HEK293 (cell line): ENCODE results near the gene HYOU1.
A peak's percentile ranks its signal among the peaks of the same experiment; 100 is the strongest.

Experiments
- FEZF1 ChIP-seq: fragments of 450-650 bp; formaldehyde crosslinking; IDR thresholded peaks from 2 replicates; pipeline ENCODE4 v1.5.1; 2016; ENCODE audit warnings: missing biosample characterization, missing genetic modification characterization
- KLF7 ChIP-seq: fragments of 450-650 bp; formaldehyde crosslinking; IDR thresholded peaks from 2 replicates; pipeline ENCODE4 v1.5.1; 2016; ENCODE audit warnings: missing biosample characterization, missing genetic modification characterization, borderline replicate concordance
- MZF1 ChIP-seq: fragments of 450-650 bp; formaldehyde crosslinking; IDR thresholded peaks from 2 replicates; pipeline ENCODE4 v1.5.1; 2017; ENCODE audit warnings: missing biosample characterization, missing genetic modification characterization, borderline replicate concordance
- OVOL3 ChIP-seq: fragments of 450-650 bp; formaldehyde crosslinking; IDR thresholded peaks from 2 replicates; pipeline ENCODE4 v1.5.1; 2016; ENCODE audit warnings: missing biosample characterization, missing genetic modification characterization
- PBX3 ChIP-seq: sonication (generic); formaldehyde crosslinking; IDR thresholded peaks from 2 replicates; pipeline ENCODE4 v1.8.1; 2022; ENCODE audit warnings: mild to moderate bottlenecking, moderate library complexity, missing genetic modification reagents
- PRDM6 ChIP-seq: fragments of 450-650 bp; formaldehyde crosslinking; IDR thresholded peaks from 2 replicates; pipeline ENCODE4 v1.5.1; 2017; ENCODE audit warnings: missing biosample characterization, missing genetic modification characterization
- SCRT2 ChIP-seq: fragments of 450-650 bp; formaldehyde crosslinking; IDR thresholded peaks from 2 replicates; pipeline ENCODE4 v1.5.1; 2016; ENCODE audit warnings: missing biosample characterization, missing genetic modification characterization
- TRIM28 ChIP-seq: IDR thresholded peaks from 2 replicates; pipeline ENCODE4 v1.6.1; 2011; ENCODE audit warnings: low read length, control low read depth, borderline replicate concordance
- ZNF112 ChIP-seq: fragments of 450-650 bp; formaldehyde crosslinking; IDR thresholded peaks from 2 replicates; pipeline ENCODE4 v1.5.0; 2017; ENCODE audit warnings: missing biosample characterization, missing genetic modification characterization
- ZNF121 ChIP-seq: fragments of 450-650 bp; formaldehyde crosslinking; IDR thresholded peaks from 2 replicates; pipeline ENCODE4 v1.5.1; 2016; ENCODE audit warnings: missing biosample characterization, missing genetic modification characterization
- ZNF138 ChIP-seq: fragments of 450-650 bp; formaldehyde crosslinking; IDR thresholded peaks from 2 replicates; pipeline ENCODE4 v1.5.1; 2016; ENCODE audit warnings: missing biosample characterization, missing genetic modification characterization, borderline replicate concordance
- ZNF157 ChIP-seq: fragments of 450-650 bp; formaldehyde crosslinking; IDR thresholded peaks from 2 replicates; pipeline ENCODE4 v1.5.1; 2016; ENCODE audit warnings: missing biosample characterization, missing genetic modification characterization
- ZNF184 ChIP-seq: fragments of 450-650 bp; IDR thresholded peaks from 2 replicates; pipeline ENCODE4 v1.5.1; 2018; ENCODE audit warnings: missing biosample characterization, mild to moderate bottlenecking, missing genetic modification characterization
- ZNF324 ChIP-seq: fragments of 450-650 bp; formaldehyde crosslinking; IDR thresholded peaks from 2 replicates; pipeline ENCODE4 v1.5.1; 2016; ENCODE audit warnings: missing biosample characterization, missing genetic modification characterization
- ZNF354C ChIP-seq: fragments of 450-650 bp; formaldehyde crosslinking; IDR thresholded peaks from 2 replicates; pipeline ENCODE4 v1.5.1; 2016; ENCODE audit warnings: missing biosample characterization, missing genetic modification characterization, low read depth, borderline replicate concordance
- ZNF433 ChIP-seq: fragments of 450-650 bp; formaldehyde crosslinking; IDR thresholded peaks from 2 replicates; pipeline ENCODE4 v1.5.1; 2016; ENCODE audit warnings: missing biosample characterization, missing genetic modification characterization, low read depth
- ZNF501 ChIP-seq: fragments of 450-650 bp; formaldehyde crosslinking; IDR thresholded peaks from 2 replicates; pipeline ENCODE4 v1.5.1; 2016; ENCODE audit warnings: missing biosample characterization, missing genetic modification characterization
- ZNF600 ChIP-seq: fragments of 450-650 bp; formaldehyde crosslinking; IDR thresholded peaks from 2 replicates; pipeline ENCODE4 v1.5.1; 2016; ENCODE audit warnings: missing biosample characterization, missing genetic modification characterization
- ZNF623 ChIP-seq: fragments of 450-650 bp; formaldehyde crosslinking; IDR thresholded peaks from 2 replicates; pipeline ENCODE4 v1.5.1; 2016; ENCODE audit warnings: missing biosample characterization, missing genetic modification characterization
- ZNF654 ChIP-seq: fragments of 450-650 bp; formaldehyde crosslinking; IDR thresholded peaks from 2 replicates; pipeline ENCODE4 v1.5.1; 2016; ENCODE audit warnings: low read depth, missing biosample characterization, missing genetic modification characterization
- ZNF792 ChIP-seq: fragments of 450-650 bp; formaldehyde crosslinking; IDR thresholded peaks from 2 replicates; pipeline ENCODE4 v1.5.1; 2016; ENCODE audit warnings: missing biosample characterization, missing genetic modification characterization
- TF ChIP-seq, protein P1 (sequence below): fragments of 450-650 bp; formaldehyde crosslinking; IDR thresholded peaks from 2 replicates; pipeline ENCODE4 v1.5.1; 2016; ENCODE audit warnings: missing biosample characterization, missing genetic modification characterization
- TF ChIP-seq, protein P2 (sequence below): fragments of 450-650 bp; formaldehyde crosslinking; IDR thresholded peaks from 2 replicates; pipeline ENCODE4 v1.5.1; 2016; ENCODE audit warnings: missing biosample characterization, missing genetic modification characterization, low read depth
- TF ChIP-seq, protein P3 (sequence below): fragments of 450-650 bp; formaldehyde crosslinking; IDR thresholded peaks from 2 replicates; pipeline ENCODE4 v1.5.1; 2016; ENCODE audit warnings: missing biosample characterization, missing genetic modification characterization
- TF ChIP-seq, protein P4 (sequence below): fragments of 450-650 bp; formaldehyde crosslinking; IDR thresholded peaks from 2 replicates; pipeline ENCODE4 v1.5.1; 2016; ENCODE audit warnings: missing biosample characterization, missing genetic modification characterization
- TF ChIP-seq, protein P5 (sequence below): fragments of 450-650 bp; formaldehyde crosslinking; IDR thresholded peaks from 2 replicates; pipeline ENCODE4 v1.5.1; 2016; ENCODE audit warnings: missing biosample characterization, missing genetic modification characterization
- TF ChIP-seq, protein P6 (sequence below): fragments of 450-650 bp; formaldehyde crosslinking; IDR thresholded peaks from 2 replicates; pipeline ENCODE4 v1.5.1; 2016; ENCODE audit warnings: missing biosample characterization, missing genetic modification characterization

The HYOU1 gene

GRCh38 chr11:119101759-119102423 is 44.9 kb upstream of the HYOU1 start, which contains the start of gene DPAGT1 (continued):
- TF ChIP-seq, protein P1, sequence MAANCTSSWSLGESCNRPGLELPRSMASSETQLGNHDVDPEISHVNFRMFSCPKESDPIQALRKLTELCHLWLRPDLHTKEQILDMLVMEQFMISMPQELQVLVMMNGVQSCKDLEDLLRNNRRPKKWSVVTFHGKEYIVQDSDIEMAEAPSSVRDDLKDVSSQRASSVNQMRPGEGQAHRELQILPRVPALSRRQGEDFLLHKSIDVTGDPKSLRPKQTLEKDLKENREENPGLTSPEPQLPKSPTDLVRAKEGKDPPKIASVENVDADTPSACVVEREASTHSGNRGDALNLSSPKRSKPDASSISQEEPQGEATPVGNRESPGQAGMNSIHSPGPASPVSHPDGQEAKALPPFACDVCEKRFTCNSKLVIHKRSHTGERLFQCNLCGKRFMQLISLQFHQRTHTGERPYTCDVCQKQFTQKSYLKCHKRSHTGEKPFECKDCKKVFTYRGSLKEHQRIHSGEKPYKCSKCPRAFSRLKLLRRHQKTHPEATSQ (tag by site-specific recombination) = no peak
- TF ChIP-seq KLF7 (tag by site-specific recombination) (no peak), ZNF354C (tag by site-specific recombination) (no peak), ZNF433 (tag by site-specific recombination) (no peak), OVOL3 (tag by site-specific recombination) (peak; percentile 19; the same call in 1 of the 2 replicates), MZF1 (tag by site-specific recombination) (no peak), ZNF501 (tag by site-specific recombination) (peak; percentile 51; the same call in 1 of the 2 replicates), ZNF324 (tag by site-specific recombination) (no peak; the same call in none of the 2 replicates), ZNF138 (tag by site-specific recombination) (no peak), PBX3 (no peak), ZNF623 (tag by site-specific recombination) (no peak), ZNF184 (no peak), ZNF654 (tag by site-specific recombination) (no peak), ZNF600 (tag by site-specific recombination) (peak; percentile 76), ZNF112 (tag by site-specific recombination) (no peak), PRDM6 (no peak), FEZF1 (tag by site-specific recombination) (no peak), ZNF792 (tag by site-specific recombination) (no peak), ZNF121 (tag by site-specific recombination) (no peak), ZNF157 (tag by site-specific recombination) (no peak), TRIM28 (no peak), SCRT2 (tag by site-specific recombination) (peak; percentile 99)
- TF ChIP-seq, protein P2, sequence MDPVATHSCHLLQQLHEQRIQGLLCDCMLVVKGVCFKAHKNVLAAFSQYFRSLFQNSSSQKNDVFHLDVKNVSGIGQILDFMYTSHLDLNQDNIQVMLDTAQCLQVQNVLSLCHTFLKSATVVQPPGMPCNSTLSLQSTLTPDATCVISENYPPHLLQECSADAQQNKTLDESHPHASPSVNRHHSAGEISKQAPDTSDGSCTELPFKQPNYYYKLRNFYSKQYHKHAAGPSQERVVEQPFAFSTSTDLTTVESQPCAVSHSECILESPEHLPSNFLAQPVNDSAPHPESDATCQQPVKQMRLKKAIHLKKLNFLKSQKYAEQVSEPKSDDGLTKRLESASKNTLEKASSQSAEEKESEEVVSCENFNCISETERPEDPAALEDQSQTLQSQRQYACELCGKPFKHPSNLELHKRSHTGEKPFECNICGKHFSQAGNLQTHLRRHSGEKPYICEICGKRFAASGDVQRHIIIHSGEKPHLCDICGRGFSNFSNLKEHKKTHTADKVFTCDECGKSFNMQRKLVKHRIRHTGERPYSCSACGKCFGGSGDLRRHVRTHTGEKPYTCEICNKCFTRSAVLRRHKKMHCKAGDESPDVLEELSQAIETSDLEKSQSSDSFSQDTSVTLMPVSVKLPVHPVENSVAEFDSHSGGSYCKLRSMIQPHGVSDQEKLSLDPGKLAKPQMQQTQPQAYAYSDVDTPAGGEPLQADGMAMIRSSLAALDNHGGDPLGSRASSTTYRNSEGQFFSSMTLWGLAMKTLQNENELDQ (tag by site-specific recombination) = no peak
- TF ChIP-seq, protein P3, sequence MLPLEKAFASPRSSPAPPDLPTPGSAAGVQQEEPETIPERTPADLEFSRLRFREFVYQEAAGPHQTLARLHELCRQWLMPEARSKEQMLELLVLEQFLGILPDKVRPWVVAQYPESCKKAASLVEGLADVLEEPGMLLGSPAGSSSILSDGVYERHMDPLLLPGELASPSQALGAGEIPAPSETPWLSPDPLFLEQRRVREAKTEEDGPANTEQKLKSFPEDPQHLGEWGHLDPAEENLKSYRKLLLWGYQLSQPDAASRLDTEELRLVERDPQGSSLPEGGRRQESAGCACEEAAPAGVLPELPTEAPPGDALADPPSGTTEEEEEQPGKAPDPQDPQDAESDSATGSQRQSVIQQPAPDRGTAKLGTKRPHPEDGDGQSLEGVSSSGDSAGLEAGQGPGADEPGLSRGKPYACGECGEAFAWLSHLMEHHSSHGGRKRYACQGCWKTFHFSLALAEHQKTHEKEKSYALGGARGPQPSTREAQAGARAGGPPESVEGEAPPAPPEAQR (tag by site-specific recombination) = no peak
- TF ChIP-seq, protein P4, sequence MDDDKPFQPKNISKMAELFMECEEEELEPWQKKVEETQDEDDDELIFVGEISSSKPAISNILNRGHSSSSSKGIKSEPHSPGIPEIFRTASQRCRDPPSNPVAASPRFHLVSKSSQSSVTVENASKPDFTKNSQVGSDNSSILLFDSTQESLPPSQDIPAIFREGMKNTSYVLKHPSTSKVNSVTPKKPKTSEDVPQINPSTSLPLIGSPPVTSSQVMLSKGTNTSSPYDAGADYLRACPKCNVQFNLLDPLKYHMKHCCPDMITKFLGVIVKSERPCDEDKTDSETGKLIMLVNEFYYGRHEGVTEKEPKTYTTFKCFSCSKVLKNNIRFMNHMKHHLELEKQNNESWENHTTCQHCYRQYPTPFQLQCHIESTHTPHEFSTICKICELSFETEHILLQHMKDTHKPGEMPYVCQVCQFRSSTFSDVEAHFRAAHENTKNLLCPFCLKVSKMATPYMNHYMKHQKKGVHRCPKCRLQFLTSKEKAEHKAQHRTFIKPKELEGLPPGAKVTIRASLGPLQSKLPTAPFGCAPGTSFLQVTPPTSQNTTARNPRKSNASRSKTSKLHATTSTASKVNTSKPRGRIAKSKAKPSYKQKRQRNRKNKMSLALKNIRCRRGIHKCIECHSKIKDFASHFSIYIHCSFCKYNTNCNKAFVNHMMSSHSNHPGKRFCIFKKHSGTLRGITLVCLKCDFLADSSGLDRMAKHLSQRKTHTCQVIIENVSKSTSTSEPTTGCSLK = no peak
- TF ChIP-seq, protein P5, sequence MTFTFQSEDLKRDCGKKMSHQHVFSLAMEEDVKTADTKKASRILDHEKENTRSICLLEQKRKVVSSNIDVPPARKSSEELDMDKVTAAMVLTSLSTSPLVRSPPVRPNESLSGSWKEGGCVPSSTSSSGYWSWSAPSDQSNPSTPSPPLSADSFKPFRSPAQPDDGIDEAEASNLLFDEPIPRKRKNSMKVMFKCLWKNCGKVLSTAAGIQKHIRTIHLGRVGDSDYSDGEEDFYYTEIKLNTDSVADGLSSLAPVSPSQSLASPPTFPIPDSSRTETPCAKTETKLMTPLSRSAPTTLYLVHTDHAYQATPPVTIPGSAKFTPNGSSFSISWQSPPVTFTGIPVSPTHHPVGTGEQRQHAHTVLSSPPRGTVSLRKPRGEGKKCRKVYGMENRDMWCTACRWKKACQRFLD = no peak
- TF ChIP-seq, protein P6, sequence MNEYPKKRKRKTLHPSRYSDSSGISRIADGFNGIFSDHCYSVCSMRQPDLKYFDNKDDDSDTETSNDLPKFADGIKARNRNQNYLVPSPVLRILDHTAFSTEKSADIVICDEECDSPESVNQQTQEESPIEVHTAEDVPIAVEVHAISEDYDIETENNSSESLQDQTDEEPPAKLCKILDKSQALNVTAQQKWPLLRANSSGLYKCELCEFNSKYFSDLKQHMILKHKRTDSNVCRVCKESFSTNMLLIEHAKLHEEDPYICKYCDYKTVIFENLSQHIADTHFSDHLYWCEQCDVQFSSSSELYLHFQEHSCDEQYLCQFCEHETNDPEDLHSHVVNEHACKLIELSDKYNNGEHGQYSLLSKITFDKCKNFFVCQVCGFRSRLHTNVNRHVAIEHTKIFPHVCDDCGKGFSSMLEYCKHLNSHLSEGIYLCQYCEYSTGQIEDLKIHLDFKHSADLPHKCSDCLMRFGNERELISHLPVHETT (tag by site-specific recombination) = peak; percentile 92
